ENCODE measurements around the gene NEU4. TPM values are rescaled to one million over a fixed set of nuclear protein-coding genes. Genes with fewer than 3 reads are reported as not detected.

Gene NEU4
- total RNA-seq, 1 experiment from 2014 or later, result 0.70 TPM

DNA sequence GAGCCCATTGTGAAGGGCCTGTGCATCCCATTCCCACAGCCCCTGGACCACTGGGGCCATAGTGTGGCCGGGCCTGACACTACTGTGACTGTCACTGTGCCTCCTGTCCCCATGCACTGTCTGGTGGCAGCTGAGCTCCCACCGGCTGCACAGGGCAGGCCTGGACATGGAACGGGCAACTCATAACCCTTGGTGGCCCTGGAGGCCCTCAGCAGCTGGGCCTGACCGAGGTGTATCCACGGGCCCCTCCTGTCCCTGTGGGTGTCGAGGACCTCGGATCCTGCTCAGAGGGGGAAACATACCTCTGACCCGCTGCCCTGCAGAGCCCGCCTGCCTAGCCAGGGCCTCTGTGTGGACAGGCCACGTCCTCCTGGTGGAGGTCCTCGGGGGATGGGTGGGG, 40.1 kb upstream of the NEU4 start:
- no peak overlapping the region for H3K4ac ChIP-seq (ENCODE audit: low read depth, low read length)
- H3K36me3 Mint-ChIP-seq (ENCODE audit: insufficient read depth in 1 of 3, low read depth in 3 of 3), result no peaks in the 10 kb centered on the region; a peak in 1 of 7 replicates
- no peak overlapping the region for H3K27ac Mint-ChIP-seq
- H3K56ac ChIP-seq (ENCODE audit: insufficient read length, low read depth, low read length), result no peak overlapping the region
- H4K20me1 ChIP-seq (ENCODE audit: control insufficient read depth, insufficient read depth, insufficient read length), result no peaks in the 10 kb centered on the region
- H3K27me3 Mint-ChIP-seq (ENCODE audit: low read depth), result peaks cover 2% of the 10 kb centered on the region
- no peaks in the 10 kb centered on the region for H3K79me1 ChIP-seq (ENCODE audit: insufficient read depth, low read depth, low read length, poor library complexity, severe bottlenecking)
- no peaks in the 10 kb centered on the region for H3K23me2 ChIP-seq (ENCODE audit: insufficient read length, low read depth, low read length, poor library complexity, severe bottlenecking)
- no peaks in the 10 kb centered on the region for H3K9me3 ChIP-seq (ENCODE audit: control insufficient read depth, low read depth, low read length)
- H3K4me1 Mint-ChIP-seq, result peaks cover 19 to 35% of the 10 kb centered on the region in 2 experiments
- DNase-seq, result no peak
- TF ChIP-seq, protein P1, sequence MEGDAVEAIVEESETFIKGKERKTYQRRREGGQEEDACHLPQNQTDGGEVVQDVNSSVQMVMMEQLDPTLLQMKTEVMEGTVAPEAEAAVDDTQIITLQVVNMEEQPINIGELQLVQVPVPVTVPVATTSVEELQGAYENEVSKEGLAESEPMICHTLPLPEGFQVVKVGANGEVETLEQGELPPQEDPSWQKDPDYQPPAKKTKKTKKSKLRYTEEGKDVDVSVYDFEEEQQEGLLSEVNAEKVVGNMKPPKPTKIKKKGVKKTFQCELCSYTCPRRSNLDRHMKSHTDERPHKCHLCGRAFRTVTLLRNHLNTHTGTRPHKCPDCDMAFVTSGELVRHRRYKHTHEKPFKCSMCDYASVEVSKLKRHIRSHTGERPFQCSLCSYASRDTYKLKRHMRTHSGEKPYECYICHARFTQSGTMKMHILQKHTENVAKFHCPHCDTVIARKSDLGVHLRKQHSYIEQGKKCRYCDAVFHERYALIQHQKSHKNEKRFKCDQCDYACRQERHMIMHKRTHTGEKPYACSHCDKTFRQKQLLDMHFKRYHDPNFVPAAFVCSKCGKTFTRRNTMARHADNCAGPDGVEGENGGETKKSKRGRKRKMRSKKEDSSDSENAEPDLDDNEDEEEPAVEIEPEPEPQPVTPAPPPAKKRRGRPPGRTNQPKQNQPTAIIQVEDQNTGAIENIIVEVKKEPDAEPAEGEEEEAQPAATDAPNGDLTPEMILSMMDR (conservative IDR thresholded peaks at IDR 0.05), result no peak
- no peaks in the 10 kb centered on the region for H3K4me1 ChIP-seq (ENCODE audit: insufficient read depth, low read length)
- H4K91ac ChIP-seq (ENCODE audit: insufficient read length, low read depth, low read length), result no peak overlapping the region
- H2BK15ac ChIP-seq (ENCODE audit: low read depth, low read length), result no peak overlapping the region
- H3K79me2 ChIP-seq (ENCODE audit: insufficient read depth, low read length), result no peaks in the 10 kb centered on the region
- no peak overlapping the region for H3K14ac ChIP-seq (ENCODE audit: insufficient read depth, low read length)
- no peak overlapping the region for H3K18ac ChIP-seq (ENCODE audit: insufficient read length, low read depth, low read length)
- no peak overlapping the region for H3T11ph ChIP-seq (ENCODE audit: low read length)
- H2AFZ ChIP-seq (ENCODE audit: low read length), result no peak overlapping the region
- no peaks in the 10 kb centered on the region for H3K27me3 ChIP-seq (ENCODE audit: insufficient read depth, low read length)
- no peak overlapping the region for H2BK120ac ChIP-seq (ENCODE audit: low read depth, low read length, poor library complexity, severe bottlenecking)
- no peak overlapping the region for H2BK20ac ChIP-seq (ENCODE audit: low read depth, low read length, poor library complexity, severe bottlenecking)
- no peak overlapping the region for H3K4me3 Mint-ChIP-seq
- no peak overlapping the region for H2BK5ac ChIP-seq (ENCODE audit: insufficient read length, low read length)
- no peak overlapping the region for H4K8ac ChIP-seq (replicated peaks; ENCODE audit: insufficient read length, low read depth, low read length)
- no peak overlapping the region for H3K23ac ChIP-seq (ENCODE audit: insufficient read length, low read depth, low read length)
- WGBS (ENCODE audit: extremely low coverage, insufficient read length, low lambda C conversion rate), result no CpG with 5 or more reads among the region's 11 CpGs
- no peaks in the 10 kb centered on the region for H3K9me3 Mint-ChIP-seq
- H3K4me2 ChIP-seq (ENCODE audit: insufficient read depth, insufficient read length, low read length), result no peak overlapping the region
- no peak overlapping the region for H3K9ac ChIP-seq (ENCODE audit: extremely low read depth, insufficient read length, low read length)
- no peak overlapping the region for H3K27ac ChIP-seq (ENCODE audit: insufficient read length, low read depth, low read length)
- no peak overlapping the region for H2AK5ac ChIP-seq (ENCODE audit: insufficient read length, low read length)
- no peak overlapping the region for H2BK12ac ChIP-seq (ENCODE audit: insufficient read length, low read depth, low read length)
- H4K5ac ChIP-seq (ENCODE audit: insufficient read length, low read depth, low read length), result no peak overlapping the region
